HepG2 (cell line): ENCODE results near the gene TM4SF5. TPM values are rescaled to one million over a fixed set of nuclear protein-coding genes. Genes with fewer than 3 reads are reported as not detected.
A peak's percentile ranks its signal among the peaks of the same experiment; 100 is the strongest.

Experiments used
- FLYWCH1 ChIP-seq: sonication (generic); formaldehyde crosslinking; IDR thresholded peaks from 2 replicates; pipeline ENCODE4 v1.8.1; 2023; ENCODE audit warnings: mild to moderate bottlenecking, missing genetic modification reagents
- GABPA ChIP-seq, 2 experiments: IDR thresholded peaks; 2 replicates each; pipeline ENCODE4 v1.6.1; 2011 to 2016; ENCODE audit warnings: low read depth in 2 of 2, low read length in 1 of 2, missing biosample characterization in 1 of 2, missing genetic modification characterization in 1 of 2
- HMG20A ChIP-seq: IDR thresholded peaks from 2 replicates; pipeline ENCODE4 v1.6.1; 2016; ENCODE audit warnings: borderline replicate concordance
- KAT2B ChIP-seq: fragments of 150-350 bp; IDR thresholded peaks from 2 replicates; pipeline ENCODE4 v1.6.1; 2014; ENCODE audit warnings: low read depth, low read length, borderline replicate concordance
- NFKB2 ChIP-seq: sonication (generic); formaldehyde crosslinking; IDR thresholded peaks from 2 replicates; pipeline ENCODE4 v1.4.0; 2020; ENCODE audit warnings: missing genetic modification reagents, borderline replicate concordance
- NR2F6 ChIP-seq, 2 experiments: IDR thresholded peaks; 2 replicates each; pipeline ENCODE4 v1.6.1; 2016; ENCODE audit warnings: antibody characterized with exemption in 1 of 2, mild to moderate bottlenecking in 1 of 2
- SIX1 ChIP-seq: sonication (generic); formaldehyde crosslinking; IDR thresholded peaks from 2 replicates; pipeline ENCODE4 v1.4.0; 2020; ENCODE audit warnings: missing genetic modification reagents, borderline replicate concordance
- TAF1 ChIP-seq: sonication (generic); formaldehyde crosslinking; IDR thresholded peaks from 2 replicates; pipeline ENCODE4 v1.4.0; 2020; ENCODE audit warnings: missing genetic modification reagents
- TRIM24 ChIP-seq: sonication (generic); formaldehyde crosslinking; IDR thresholded peaks from 2 replicates; pipeline ENCODE4 v1.8.0; 2022; ENCODE audit warnings: mild to moderate bottlenecking, missing genetic modification reagents
- ZNF282 ChIP-seq: fragments of 450-650 bp; IDR thresholded peaks from 2 replicates; pipeline ENCODE4 v1.6.1; 2018; ENCODE audit not compliant: partially characterized antibody
- ZNF501 ChIP-seq: sonication (generic); formaldehyde crosslinking; IDR thresholded peaks from 2 replicates; pipeline ENCODE4 v1.5.1; 2020; ENCODE audit warnings: mild to moderate bottlenecking, moderate library complexity, missing genetic modification reagents
- ZNF556 ChIP-seq: sonication (generic); formaldehyde crosslinking; IDR thresholded peaks from 2 replicates; pipeline ENCODE4 v1.4.0; 2020; ENCODE audit warnings: mild to moderate bottlenecking, missing genetic modification reagents, borderline replicate concordance
- ZNF720 ChIP-seq: sonication (generic); formaldehyde crosslinking; IDR thresholded peaks from 2 replicates; pipeline ENCODE4 v1.4.0; 2020; ENCODE audit warnings: missing genetic modification reagents
- polyA plus RNA-seq, 8 experiments: library from polyadenylated mRNA; depleted of rRNA in 3 of 8; stranded (reverse) in 7 of 8; unstranded in 1 of 8; fragments of >200 nt; fragmentation: Illumina TruSeq in 4 of 8; extraction: Trizol in 4 of 8; gene quantifications; 2 replicates each; pipeline versions ENCODE4 v1.2.1 to v1.2.3, GENCODE V29; 2011 to 2016; ENCODE audit warnings: low read depth in 4 of 8, missing spikeins in 1 of 8, mixed read lengths in 1 of 8; ENCODE audit not compliant: insufficient read depth in 1 of 8
- total RNA-seq, 5 experiments: library from RNA; depleted of rRNA; stranded (reverse); fragments of >200 nt; fragmentation: Illumina TruSeq; extraction: Trizol; gene quantifications; 2 replicates each; pipeline ENCODE4 v1.2.3, GENCODE V29; 2016; ENCODE audit warnings: low read depth in 1 of 5
- TF ChIP-seq, protein P1 (sequence below): sonication (generic); formaldehyde crosslinking; IDR thresholded peaks from 2 replicates; pipeline ENCODE4 v1.8.1; 2023; ENCODE audit warnings: mild to moderate bottlenecking, missing genetic modification reagents, borderline replicate concordance
- TF ChIP-seq, protein P2 (sequence below): IDR thresholded peaks from 2 replicates; pipeline ENCODE4 v1.6.1; 2016; ENCODE audit warnings: missing compliant biosample characterization, missing genetic modification reagents, borderline replicate concordance
- TF ChIP-seq, protein P3 (sequence below): sonication (generic); formaldehyde crosslinking; IDR thresholded peaks from 2 replicates; pipeline ENCODE4 v1.8.0; 2022; ENCODE audit warnings: missing genetic modification reagents, low read depth, mild to moderate bottlenecking, borderline replicate concordance
- TF ChIP-seq, protein P4 (sequence below): sonication (generic); formaldehyde crosslinking; IDR thresholded peaks from 2 replicates; pipeline ENCODE4 v1.8.0; 2022; ENCODE audit warnings: missing genetic modification reagents, mild to moderate bottlenecking, inconsistent platforms, borderline replicate concordance
- TF ChIP-seq, protein P5 (sequence below): sonication (generic); formaldehyde crosslinking; IDR thresholded peaks from 2 replicates; pipeline ENCODE4 v1.4.0; 2020; ENCODE audit warnings: missing genetic modification reagents, borderline replicate concordance
- TF ChIP-seq, protein P6 (sequence below): sonication (generic); formaldehyde crosslinking; IDR thresholded peaks from 2 replicates; pipeline ENCODE4 v1.5.0; 2020; ENCODE audit warnings: missing genetic modification reagents

The TM4SF5 gene
- total and polyA plus RNA-seq, 2 of the 13 experiments (the other 11 are each of a cell fraction or from before 2014, with no cell fraction given), result 30.1 to 126 TPM

DNA sequence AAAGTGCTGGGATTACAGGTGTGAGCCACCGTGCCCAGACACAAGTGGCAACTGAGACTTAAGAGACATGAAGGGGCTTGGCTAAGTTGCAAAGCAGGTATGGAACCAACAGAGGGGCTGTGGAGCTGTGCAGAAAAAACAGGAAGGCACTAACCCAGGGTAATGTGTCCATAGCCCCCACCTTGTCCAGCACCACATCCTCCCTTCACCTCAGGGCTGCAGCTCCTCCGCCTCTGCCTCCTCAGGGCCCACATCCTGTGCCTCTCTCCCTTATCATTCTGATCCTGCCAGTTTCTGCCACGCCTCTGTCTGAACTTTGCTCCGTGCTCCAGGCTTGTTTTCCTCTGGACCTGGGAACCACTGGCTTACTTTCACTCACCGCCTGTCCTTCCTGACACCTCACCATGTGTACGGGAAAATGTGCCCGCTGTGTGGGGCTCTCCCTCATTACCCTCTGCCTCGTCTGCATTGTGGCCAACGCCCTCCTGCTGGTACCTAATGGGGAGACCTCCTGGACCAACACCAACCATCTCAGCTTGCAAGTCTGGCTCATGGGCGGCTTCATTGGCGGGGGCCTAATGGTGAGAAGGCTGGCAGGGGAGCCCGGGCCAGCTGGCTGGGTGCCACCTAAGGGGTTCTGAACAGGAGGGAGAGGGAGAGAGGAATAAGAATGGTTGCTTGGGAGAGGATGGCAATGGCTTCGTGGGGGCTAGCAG is at the start of gene TM4SF5 (continued):
- TF ChIP-seq, protein P1, sequence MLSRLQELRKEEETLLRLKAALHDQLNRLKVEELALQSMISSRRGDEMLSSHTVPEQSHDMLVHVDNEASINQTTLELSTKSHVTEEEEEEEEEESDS (CRISPR knock-in tag), result peak; percentile 78; the same call in 1 of the 2 replicates
- peak; percentile 65; the same call in 1 of the 2 replicates for TF ChIP-seq HMG20A (CRISPR knock-in tag)
- peak; percentile 53 for TF ChIP-seq NR2F6 (IDR thresholded peaks at IDR 0.05)
- peak; percentile 84 for TF ChIP-seq NR2F6 (CRISPR knock-in tag; IDR thresholded peaks at IDR 0.05)
- no peak for TF ChIP-seq ZNF282
- 0 out of 2 replicates have a peak, but pooled peaks have one; percentile 47 for TF ChIP-seq TRIM24
- TF ChIP-seq SIX1 (CRISPR knock-in tag), result peak; percentile 50; the same call in 1 of the 2 replicates
- no peak for TF ChIP-seq FLYWCH1 (CRISPR knock-in tag)
- TF ChIP-seq, protein P2, sequence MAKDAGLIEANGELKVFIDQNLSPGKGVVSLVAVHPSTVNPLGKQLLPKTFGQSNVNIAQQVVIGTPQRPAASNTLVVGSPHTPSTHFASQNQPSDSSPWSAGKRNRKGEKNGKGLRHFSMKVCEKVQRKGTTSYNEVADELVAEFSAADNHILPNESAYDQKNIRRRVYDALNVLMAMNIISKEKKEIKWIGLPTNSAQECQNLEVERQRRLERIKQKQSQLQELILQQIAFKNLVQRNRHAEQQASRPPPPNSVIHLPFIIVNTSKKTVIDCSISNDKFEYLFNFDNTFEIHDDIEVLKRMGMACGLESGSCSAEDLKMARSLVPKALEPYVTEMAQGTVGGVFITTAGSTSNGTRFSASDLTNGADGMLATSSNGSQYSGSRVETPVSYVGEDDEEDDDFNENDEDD (CRISPR knock-in tag), result peak; percentile 73; the same call in 1 of the 2 replicates
- TF ChIP-seq KAT2B, result no peak
- TF ChIP-seq, protein P3, sequence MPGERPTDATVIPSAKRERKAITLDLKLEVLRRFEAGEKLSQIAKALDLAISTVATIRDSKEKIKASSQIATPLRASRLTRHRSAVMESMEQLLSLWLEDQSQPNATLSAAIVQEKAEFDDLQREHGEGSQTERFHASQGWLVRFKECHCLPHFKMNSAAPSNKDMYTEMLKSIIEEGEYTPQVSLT (CRISPR knock-in tag), result no peak
- TF ChIP-seq, protein P4, sequence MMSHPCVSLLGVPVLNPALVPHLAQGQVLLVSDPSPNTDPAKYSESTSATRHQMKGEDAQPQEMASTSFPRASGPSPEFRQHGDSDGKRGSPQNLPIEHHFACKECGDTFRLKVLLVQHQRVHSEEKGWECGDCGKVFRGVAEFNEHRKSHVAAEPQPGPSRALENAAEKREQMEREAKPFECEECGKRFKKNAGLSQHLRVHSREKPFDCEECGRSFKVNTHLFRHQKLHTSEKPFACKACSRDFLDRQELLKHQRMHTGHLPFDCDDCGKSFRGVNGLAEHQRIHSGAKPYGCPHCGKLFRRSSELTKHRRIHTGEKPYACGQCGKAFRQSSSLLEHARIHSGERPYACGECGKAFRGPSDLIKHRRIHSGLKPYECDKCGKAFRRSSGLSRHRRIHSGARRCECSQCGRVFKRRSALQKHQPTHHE, result peak; percentile 84; the same call in 1 of the 2 replicates
- no peak for TF ChIP-seq GABPA (IDR thresholded peaks at IDR 0.05; ENCODE audit: low read depth, low read length)
- TF ChIP-seq GABPA (CRISPR knock-in tag; IDR thresholded peaks at IDR 0.05; ENCODE audit: low read depth), result 0 out of 2 replicates have a peak, but pooled peaks have one; percentile 28
- TF ChIP-seq ZNF720 (CRISPR knock-in tag), result no peak
- peak; percentile 69; the same call in 1 of the 2 replicates for TF ChIP-seq NFKB2 (CRISPR knock-in tag)
- TF ChIP-seq, protein P5, sequence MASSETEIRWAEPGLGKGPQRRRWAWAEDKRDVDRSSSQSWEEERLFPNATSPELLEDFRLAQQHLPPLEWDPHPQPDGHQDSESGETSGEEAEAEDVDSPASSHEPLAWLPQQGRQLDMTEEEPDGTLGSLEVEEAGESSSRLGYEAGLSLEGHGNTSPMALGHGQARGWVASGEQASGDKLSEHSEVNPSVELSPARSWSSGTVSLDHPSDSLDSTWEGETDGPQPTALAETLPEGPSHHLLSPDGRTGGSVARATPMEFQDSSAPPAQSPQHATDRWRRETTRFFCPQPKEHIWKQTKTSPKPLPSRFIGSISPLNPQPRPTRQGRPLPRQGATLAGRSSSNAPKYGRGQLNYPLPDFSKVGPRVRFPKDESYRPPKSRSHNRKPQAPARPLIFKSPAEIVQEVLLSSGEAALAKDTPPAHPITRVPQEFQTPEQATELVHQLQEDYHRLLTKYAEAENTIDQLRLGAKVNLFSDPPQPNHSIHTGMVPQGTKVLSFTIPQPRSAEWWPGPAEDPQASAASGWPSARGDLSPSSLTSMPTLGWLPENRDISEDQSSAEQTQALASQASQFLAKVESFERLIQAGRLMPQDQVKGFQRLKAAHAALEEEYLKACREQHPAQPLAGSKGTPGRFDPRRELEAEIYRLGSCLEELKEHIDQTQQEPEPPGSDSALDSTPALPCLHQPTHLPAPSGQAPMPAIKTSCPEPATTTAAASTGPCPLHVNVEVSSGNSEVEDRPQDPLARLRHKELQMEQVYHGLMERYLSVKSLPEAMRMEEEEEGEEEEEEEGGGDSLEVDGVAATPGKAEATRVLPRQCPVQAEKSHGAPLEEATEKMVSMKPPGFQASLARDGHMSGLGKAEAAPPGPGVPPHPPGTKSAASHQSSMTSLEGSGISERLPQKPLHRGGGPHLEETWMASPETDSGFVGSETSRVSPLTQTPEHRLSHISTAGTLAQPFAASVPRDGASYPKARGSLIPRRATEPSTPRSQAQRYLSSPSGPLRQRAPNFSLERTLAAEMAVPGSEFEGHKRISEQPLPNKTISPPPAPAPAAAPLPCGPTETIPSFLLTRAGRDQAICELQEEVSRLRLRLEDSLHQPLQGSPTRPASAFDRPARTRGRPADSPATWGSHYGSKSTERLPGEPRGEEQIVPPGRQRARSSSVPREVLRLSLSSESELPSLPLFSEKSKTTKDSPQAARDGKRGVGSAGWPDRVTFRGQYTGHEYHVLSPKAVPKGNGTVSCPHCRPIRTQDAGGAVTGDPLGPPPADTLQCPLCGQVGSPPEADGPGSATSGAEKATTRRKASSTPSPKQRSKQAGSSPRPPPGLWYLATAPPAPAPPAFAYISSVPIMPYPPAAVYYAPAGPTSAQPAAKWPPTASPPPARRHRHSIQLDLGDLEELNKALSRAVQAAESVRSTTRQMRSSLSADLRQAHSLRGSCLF (CRISPR knock-in tag), result peak; percentile 85; the same call in 1 of the 2 replicates
- TF ChIP-seq TAF1, result peak; percentile 77; the same call in 1 of the 2 replicates
- TF ChIP-seq, protein P6, sequence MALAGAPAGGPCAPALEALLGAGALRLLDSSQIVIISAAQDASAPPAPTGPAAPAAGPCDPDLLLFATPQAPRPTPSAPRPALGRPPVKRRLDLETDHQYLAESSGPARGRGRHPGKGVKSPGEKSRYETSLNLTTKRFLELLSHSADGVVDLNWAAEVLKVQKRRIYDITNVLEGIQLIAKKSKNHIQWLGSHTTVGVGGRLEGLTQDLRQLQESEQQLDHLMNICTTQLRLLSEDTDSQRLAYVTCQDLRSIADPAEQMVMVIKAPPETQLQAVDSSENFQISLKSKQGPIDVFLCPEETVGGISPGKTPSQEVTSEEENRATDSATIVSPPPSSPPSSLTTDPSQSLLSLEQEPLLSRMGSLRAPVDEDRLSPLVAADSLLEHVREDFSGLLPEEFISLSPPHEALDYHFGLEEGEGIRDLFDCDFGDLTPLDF (CRISPR knock-in tag), result peak; percentile 46; the same call in 1 of the 2 replicates
- TF ChIP-seq ZNF501, result peak; percentile 78; the same call in 1 of the 2 replicates
- TF ChIP-seq ZNF556 (CRISPR knock-in tag), result peak; percentile 72; the same call in 1 of the 2 replicates
